OCI-LY3 (cell line): ENCODE results near the gene ARHGAP42.

ENCODE experiments used
- H2AFZ ChIP-seq: fragments of 200-600, 300-600 bp; shearing (Covaris generic); 2 replicates; pipeline ENCODE4 v1.6.0; 2014; ENCODE audit warnings: antibody characterized with exemption, low read depth, low read length
- H3K27ac ChIP-seq: fragments of 200-600, 300-600 bp; sonication (generic); 2 replicates; pipeline ENCODE4 v1.5.1; 2014; ENCODE audit warnings: mild to moderate bottlenecking, low read length, moderate library complexity, mixed read lengths
- H3K27me3 ChIP-seq: fragments of 200-600, 300-600 bp; sonication (generic); 2 replicates; pipeline ENCODE4 v1.6.1; 2014; ENCODE audit warnings: low read depth, low read length, mixed read lengths
- H3K36me3 ChIP-seq: fragments of 200-600, 300-600 bp; sonication (generic); replicated peaks from 2 replicates; pipeline ENCODE3; 2014; ENCODE audit warnings: low read depth, low read length, mixed read lengths
- H3K4me1 ChIP-seq: fragments of 300-600, 200-600 bp; sonication (generic); 2 replicates; pipeline ENCODE4 v1.6.1; 2014; ENCODE audit warnings: low read length, mixed read lengths
- H3K4me2 ChIP-seq: fragments of 200-600, 300-600 bp; sonication (generic); 2 replicates; pipeline ENCODE4 v1.6.1; 2014; ENCODE audit warnings: low read length, mixed read lengths
- H3K4me3 ChIP-seq: fragments of 300-600, 200-600 bp; sonication (generic); 2 replicates; pipeline ENCODE4 v1.5.1; 2014; ENCODE audit warnings: antibody characterized with exemption, mild to moderate bottlenecking, low read length, moderate library complexity
- H3K79me2 ChIP-seq: fragments of 300-600, 200-600 bp; shearing (Covaris generic); 2 replicates; pipeline ENCODE4 v1.6.1; 2014; ENCODE audit warnings: mild to moderate bottlenecking, low read length, mixed read lengths
- H3K9ac ChIP-seq: fragments of 300-600, 200-600 bp; shearing (Covaris generic); 2 replicates; pipeline ENCODE4 v1.6.0; 2014; ENCODE audit warnings: mild to moderate bottlenecking, low read length, moderate library complexity
- H3K9me3 ChIP-seq: fragments of 200-600, 300-600 bp; shearing (Covaris generic); 2 replicates; pipeline ENCODE4 v1.6.1; 2014; ENCODE audit warnings: low read length, mixed read lengths; ENCODE audit not compliant: insufficient read depth
- H4K20me1 ChIP-seq: fragments of 200-600, 300-600 bp; sonication (generic); 2 replicates; pipeline ENCODE4 v1.6.1; 2016; ENCODE audit warnings: low read length, mixed read lengths; ENCODE audit not compliant: insufficient read depth
- EZH2phosphoT487 ChIP-seq: fragments of 200-600 bp; shearing (Covaris generic); IDR thresholded peaks from 2 replicates; pipeline ENCODE4 v1.6.1; 2018; ENCODE audit warnings: antibody characterized with exemption, mixed run types, low read depth
- TF ChIP-seq, protein P1 (sequence below): fragments of 200-600, 300-600 bp; sonication (generic); IDR thresholded peaks from 2 replicates; pipeline ENCODE4 v1.5.1; 2014; ENCODE audit warnings: antibody characterized with exemption, low read length, low read depth

The ARHGAP42 gene

GRCh38 chr11:100757646-100758045, 70.6 kb downstream of the ARHGAP42 start:
- Histone ChIP-seq H3K27me3 (no peaks in the 10 kb centered on the region), H3K9me3 (no peaks in the 10 kb centered on the region)

GRCh38 chr11:100759106-100759505, 72.0 kb downstream of the ARHGAP42 start:
- Histone ChIP-seq H3K4me2 (no peak overlapping the region), H4K20me1 (no peaks in the 10 kb centered on the region), H3K9me3 (no peaks in the 10 kb centered on the region), H3K9ac (no peak overlapping the region), H3K4me1 (peaks cover 28% of the 10 kb centered on the region), H3K36me3 (no peaks in the 10 kb centered on the region), H3K27ac (no peak overlapping the region), H3K4me3 (no peak overlapping the region), H2AFZ (no peak overlapping the region), H3K79me2 (no peaks in the 10 kb centered on the region), H3K27me3 (no peaks in the 10 kb centered on the region)
- TF ChIP-seq EZH2phosphoT487: no peak
- TF ChIP-seq, protein P1, sequence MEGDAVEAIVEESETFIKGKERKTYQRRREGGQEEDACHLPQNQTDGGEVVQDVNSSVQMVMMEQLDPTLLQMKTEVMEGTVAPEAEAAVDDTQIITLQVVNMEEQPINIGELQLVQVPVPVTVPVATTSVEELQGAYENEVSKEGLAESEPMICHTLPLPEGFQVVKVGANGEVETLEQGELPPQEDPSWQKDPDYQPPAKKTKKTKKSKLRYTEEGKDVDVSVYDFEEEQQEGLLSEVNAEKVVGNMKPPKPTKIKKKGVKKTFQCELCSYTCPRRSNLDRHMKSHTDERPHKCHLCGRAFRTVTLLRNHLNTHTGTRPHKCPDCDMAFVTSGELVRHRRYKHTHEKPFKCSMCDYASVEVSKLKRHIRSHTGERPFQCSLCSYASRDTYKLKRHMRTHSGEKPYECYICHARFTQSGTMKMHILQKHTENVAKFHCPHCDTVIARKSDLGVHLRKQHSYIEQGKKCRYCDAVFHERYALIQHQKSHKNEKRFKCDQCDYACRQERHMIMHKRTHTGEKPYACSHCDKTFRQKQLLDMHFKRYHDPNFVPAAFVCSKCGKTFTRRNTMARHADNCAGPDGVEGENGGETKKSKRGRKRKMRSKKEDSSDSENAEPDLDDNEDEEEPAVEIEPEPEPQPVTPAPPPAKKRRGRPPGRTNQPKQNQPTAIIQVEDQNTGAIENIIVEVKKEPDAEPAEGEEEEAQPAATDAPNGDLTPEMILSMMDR: no peak

More at GRCh38 chr11:100757646-100758045, 70.6 kb downstream of the ARHGAP42 start:
- no peak overlapping the region for H3K9ac ChIP-seq
- no peaks in the 10 kb centered on the region for H4K20me1 ChIP-seq
- H3K79me2 ChIP-seq: no peaks in the 10 kb centered on the region; the same call in 1 of the 2 replicates
- no peak overlapping the region for H3K27ac ChIP-seq
- H3K4me2 ChIP-seq: no peak overlapping the region
- H3K4me1 ChIP-seq: peaks cover 15% of the 10 kb centered on the region
- H3K36me3 ChIP-seq: no peaks in the 10 kb centered on the region
- no peak overlapping the region for H3K4me3 ChIP-seq
- TF ChIP-seq EZH2phosphoT487: no peak
- TF ChIP-seq, protein P1: no peak
- H2AFZ ChIP-seq: no peak overlapping the region

GRCh38 chr11:100759856-100760255, 72.8 kb downstream of the ARHGAP42 start:
- H3K4me3 ChIP-seq: no peak overlapping the region
- H3K4me1 ChIP-seq: peaks cover 29% of the 10 kb centered on the region
- no peak overlapping the region for H3K9ac ChIP-seq
- no peaks in the 10 kb centered on the region for H4K20me1 ChIP-seq
- no peak overlapping the region for H2AFZ ChIP-seq
- TF ChIP-seq, protein P1: no peak
- TF ChIP-seq EZH2phosphoT487: no peak
- no peaks in the 10 kb centered on the region for H3K36me3 ChIP-seq
- no peaks in the 10 kb centered on the region for H3K27me3 ChIP-seq
- H3K4me2 ChIP-seq: no peak overlapping the region
- no peaks in the 10 kb centered on the region for H3K9me3 ChIP-seq
- H3K79me2 ChIP-seq: no peaks in the 10 kb centered on the region
- H3K27ac ChIP-seq: no peak overlapping the region

- no peaks in the 10 kb centered on the region for H3K27me3 ChIP-seq
- H3K9me3 ChIP-seq: no peaks in the 10 kb centered on the region
- H2AFZ ChIP-seq: no peak overlapping the region
- H3K4me2 ChIP-seq: no peak overlapping the region
- H3K27ac ChIP-seq: no peak overlapping the region
- no peaks in the 10 kb centered on the region for H3K79me2 ChIP-seq
- peaks cover 29% of the 10 kb centered on the region for H3K4me1 ChIP-seq
- no peak for TF ChIP-seq EZH2phosphoT487
- TF ChIP-seq, protein P1: no peak
- H4K20me1 ChIP-seq: no peaks in the 10 kb centered on the region
- no peaks in the 10 kb centered on the region for H3K36me3 ChIP-seq
- no peak overlapping the region for H3K4me3 ChIP-seq
- H3K9ac ChIP-seq: no peak overlapping the region
Measured at GRCh38 chr11:100760744-100761143, 73.7 kb downstream of the ARHGAP42 start.
